GM18861 (cell line): Measurements from ENCODE around the gene RSF1.

Experiments used
- ATAC-seq: cut with Tn5 transposase; IDR thresholded peaks from one replicate; pipeline ENCODE4 v1.9.1; 2021; ENCODE audit not compliant: unreplicated experiment

The RSF1 gene

DNA sequence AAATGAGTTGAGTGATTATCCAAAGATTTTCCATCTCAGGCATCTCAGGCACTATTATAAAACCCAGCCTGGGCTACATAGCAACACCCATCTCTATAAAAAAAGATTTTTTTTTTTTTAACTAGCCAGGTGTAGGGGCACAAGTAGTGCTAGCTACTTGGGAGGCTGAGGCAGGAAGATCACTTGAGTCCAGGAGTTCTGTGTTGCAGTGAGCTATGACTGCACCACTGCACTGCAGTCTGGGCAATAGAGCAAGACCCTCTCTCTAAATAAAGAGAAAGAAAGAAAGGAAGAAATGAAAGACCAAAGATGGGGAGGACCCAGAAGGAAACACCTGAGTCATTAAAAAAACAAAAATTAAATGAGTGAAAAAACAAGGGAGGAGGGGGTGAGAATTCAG is 14.1 kb downstream of the RSF1 start:
- ATAC-seq, result no peak

DNA sequence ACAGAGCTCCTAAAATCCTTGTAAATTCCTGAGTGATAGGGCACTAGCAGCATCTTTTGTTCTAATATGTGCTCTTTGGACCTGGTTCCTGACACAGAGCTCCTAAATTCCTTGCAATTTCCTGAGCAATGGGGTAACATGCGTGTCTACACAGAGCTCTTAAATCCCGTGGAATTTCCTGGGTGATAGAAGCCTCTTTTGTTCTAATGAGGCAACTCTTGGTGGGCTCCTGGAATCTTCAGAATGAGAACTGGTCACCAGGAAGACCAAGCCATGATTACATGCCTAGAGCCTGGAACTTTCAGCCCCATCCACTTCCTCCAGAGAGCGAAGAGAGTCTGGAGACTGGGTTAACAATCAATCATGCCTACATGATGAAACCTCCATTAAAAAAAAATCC is 19.0 kb downstream of the RSF1 start:
- no peak for ATAC-seq

DNA sequence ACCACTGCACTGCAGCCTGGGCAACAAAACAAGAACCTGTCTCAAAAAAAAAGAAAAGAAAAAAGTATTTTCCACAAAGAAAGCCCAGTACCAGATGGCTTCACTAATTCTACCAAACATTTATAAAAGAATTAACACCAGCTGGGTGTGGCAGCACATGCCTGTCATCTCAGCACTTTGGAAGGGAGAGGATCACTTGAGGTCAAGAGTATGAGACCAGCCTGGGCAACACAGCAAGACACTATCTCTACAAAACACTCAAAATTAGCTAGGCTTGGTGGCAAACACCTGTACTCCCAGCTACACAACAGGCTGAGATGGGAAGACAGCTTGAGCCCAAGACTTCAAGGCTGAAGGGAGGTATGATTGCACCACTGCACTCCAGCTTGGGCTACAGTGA is 20.1 kb downstream of the RSF1 start:
- no peak for ATAC-seq

DNA sequence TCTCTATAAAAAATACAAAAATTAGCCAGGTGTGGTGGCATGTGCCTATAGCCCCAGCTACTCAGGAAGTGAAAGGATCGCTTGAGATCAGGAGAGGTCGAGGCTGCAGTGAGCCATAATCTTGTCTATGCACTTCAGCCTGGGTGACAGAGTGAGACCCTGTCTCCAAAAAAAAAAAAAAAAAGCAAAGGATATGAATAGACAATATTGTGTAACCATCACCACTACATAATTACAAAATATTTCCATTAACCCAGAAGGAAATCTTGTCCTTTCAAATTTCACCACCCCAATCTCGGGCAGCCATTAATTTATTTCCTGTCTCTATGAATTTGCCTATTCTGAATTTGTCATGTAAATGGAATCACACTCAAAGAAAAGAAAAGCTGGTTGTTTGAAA is 21.2 kb downstream of the RSF1 start:
- no peak for ATAC-seq

DNA sequence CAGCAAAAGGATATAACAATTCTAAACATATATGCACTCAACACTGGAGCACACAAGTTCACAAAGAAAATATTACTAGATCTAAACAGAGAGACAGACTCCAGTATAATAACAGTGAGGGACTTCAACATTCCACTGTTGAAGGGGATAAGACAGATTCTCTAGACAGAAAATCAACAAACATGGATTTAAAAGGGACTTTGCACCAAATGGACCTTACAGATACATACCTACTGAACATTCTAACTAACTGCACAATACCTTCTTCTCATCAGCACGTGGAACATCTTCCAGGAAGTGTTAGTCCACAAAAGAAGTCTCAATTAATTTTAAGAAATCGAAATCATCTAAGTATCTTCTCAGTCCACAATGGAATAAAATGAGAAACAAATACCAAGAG is 26.6 kb downstream of the RSF1 start:
- ATAC-seq, result no peak

DNA sequence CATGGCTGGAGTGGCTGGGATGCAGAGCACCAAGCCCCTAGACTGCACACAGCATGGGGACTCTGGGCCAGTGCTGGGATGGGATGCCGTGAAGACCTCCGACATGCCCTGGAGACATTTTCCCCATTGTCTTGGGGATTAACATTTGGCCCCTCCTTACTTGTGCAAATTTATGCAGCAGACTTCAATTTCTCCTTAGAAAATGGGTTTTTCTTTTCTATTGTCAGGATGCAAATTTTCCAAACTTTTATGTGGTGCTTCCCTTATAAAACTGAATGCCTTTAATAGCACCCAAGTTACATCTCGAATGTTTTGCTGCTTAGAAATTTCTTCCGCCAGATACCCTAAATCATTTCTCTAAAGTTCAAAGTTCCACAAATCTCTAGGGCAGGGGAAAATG is 29.2 kb downstream of the RSF1 start:
- no peak for ATAC-seq

DNA sequence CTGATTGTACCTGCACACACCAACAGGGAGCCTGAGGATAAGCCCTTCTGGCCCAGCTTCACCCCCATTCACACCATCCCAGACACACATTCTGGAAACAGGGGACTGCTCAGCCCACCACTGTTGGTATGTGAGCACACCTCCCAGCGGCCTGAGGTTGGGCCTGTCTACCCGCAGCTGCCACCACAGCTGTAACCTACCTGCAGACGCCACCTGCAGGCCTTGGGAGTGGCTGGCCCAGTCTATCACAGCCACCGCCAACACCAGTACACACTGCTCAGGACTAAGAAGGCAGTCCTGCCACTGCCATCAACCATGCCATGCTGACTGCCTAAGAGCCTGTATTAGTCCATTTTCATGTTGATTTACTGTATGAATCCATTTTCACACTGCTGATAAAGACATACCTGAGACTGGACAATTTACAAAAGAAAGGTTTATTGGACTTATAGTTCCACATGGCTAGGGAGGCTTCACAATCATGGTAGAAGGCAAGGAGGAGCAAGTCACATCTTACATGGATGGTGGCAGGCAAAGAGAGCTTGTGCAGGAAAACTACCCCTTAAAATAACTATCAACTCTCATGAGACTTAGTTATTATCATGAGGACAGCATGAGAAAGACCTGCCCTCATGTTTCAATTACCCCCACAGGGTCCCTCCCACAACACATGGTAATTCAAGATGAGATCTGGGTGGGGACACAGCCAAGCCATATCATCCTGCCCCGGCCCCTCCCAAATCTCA is 30.6 kb downstream of the RSF1 start:
- no peak for ATAC-seq

DNA sequence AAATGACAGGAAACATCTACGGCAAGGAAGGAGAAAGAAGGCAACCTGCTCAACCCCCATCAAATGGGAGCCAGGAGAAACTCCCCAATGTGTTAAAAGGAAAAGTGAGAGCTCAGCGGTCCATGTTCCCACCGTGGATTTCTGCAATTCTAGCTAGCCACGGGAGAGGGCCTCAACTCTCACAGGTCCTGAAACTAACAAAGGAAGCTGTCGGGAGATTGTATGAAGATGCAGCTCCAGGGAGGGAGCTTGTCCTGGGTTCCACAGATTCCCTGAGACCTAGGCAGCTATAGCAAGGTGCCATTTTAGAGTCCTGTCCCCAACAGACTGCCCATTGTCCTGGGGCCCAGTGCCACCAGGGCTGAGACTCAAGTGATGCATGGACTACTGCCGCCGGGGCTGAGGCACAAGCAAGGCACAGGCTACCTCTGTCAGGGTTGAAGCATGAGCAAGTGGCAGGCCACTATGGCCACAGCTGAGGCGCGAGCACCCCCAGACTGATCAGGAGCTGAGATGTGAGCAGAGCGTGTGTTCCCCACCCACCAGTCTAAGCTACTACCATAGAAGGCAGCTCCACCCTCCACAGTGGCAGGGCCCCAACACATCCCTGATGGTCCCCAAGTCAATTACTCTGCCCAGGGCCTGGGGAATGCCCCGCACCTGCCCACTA is 31.3 kb downstream of the RSF1 start:
- ATAC-seq, result no peak

DNA sequence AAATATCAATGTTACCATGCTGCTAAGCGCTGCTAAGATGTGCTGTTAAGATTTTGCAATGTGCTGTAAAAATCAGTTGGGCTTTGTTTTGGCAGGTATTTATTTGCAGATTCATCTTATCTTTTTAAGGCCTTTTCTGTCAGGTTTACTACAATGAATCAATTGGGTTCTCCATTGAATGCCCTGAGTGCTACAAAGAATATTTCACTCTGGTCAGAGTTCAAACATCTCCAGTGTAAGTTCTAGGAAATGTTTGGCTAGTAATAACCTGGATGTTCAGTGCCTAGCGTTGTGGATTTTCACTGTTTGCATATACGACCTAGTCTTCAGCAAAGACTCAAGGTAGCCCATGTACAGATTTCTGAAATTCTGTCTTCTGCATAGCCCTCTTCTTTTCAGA is 36.0 kb downstream of the RSF1 start:
- ATAC-seq, result no peak

DNA sequence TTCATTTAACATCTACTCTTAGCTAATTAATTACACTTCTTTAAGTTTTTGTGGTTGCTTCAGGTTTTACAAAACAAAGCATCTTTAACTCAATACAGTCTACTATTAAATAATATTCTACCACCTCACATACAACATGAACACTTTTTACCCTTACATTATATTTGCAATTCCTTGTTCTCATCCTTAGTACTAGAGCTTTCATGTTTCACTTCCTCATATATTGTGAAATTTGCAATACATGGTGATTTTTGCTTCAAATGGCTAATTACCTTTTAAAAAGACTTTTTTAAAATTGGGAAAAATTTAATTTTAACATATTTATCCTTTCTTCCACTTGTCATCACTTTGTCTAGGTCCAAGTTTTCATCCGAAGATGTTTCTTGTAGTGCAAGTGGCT is 37.5 kb downstream of the RSF1 start:
- ATAC-seq, result no peak

DNA sequence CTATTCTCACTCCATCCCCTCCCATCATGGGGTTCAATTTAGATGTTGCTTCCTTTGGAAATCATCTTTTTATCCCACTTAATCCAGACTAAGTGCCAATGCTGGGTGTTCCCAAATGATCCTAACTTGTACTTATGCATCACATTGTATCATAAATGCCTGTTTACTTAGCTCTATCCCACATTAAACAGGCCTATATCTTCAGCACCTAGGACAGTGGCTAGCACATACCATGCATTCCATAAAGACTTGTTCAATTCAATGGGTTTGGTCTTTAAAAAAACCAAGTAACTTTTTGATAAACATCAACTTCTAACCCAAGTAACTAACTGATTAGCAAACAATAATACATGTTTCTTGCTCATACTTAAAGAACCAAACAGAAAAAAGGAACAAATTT is 40.6 kb downstream of the RSF1 start:
- no peak for ATAC-seq

DNA sequence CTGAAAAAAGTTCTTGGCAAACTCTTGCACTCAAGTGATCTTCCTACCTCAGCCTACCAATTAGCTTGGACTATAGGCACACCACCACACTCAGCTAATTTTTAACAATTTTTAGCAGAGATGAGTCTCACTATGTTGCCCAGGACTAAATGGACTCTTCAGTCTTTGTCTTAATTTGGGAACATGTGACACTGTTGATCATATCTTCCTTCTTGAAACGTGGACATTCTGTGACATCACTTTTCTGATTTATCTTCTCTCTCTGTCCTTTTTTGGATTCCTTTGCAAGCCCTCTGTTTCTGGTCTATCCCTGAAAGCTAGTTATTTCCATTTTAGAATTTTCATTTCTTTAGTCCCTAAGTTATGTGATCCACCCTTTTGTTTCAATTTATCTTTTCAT is 42.0 kb downstream of the RSF1 start:
- no peak for ATAC-seq

DNA sequence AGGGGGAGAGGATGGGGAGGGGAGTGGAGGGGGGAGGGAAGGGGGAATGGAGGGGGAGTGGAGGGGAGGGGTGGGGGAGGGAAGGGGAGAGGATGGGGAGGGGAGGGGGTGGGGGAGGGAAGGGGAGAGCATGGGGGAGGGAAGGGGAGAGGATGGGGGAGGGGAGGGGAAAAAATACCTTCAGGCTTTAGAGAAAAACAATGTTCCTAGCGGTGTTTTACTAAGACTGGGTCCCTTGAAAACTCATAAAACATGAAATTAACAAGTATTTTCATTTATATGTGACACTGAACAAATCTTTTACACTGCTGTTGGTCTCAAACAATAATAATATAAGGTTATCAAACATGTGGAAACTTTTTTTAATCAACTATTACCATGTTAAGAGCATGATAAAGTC is 42.4 kb downstream of the RSF1 start:
- ATAC-seq, result no peak

DNA sequence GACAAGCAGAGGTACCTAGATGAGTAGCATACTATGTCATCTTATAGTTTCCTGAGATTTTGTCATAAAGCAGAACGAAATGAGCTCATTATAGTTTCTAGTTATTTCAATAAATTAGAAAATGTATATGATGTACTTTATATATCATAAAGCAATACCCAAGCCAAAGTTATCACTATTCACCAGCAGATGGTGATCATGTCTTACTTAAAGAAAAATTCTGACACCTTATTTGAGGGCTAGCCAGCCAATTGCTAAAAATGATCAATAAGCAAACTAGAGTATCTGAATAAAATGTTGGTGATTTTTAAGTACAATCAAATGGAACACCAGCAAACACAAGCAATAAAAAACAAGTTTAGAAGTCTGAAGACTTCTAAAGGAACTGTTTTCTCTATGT is 44.1 kb downstream of the RSF1 start:
- ATAC-seq, result no peak

DNA sequence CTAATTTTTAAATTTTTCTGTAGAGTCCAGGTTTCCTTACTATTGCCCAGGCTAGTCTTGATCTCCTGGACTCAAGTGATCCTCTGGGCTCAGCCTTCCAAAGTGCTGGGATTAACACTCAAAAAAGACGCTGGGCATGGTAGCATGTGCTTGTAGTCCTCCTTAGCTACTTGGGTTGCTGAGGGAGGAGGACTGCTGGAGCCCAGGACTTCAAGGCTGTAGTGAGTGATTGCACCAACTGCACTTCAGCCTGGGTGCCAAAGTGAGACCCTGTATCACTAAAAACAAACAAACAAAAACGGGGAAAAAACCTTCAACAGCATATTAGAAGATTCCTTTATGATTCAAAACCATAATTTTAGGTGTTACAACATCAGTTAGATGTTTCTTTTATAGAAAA is 44.6 kb downstream of the RSF1 start:
- ATAC-seq, result no peak

DNA sequence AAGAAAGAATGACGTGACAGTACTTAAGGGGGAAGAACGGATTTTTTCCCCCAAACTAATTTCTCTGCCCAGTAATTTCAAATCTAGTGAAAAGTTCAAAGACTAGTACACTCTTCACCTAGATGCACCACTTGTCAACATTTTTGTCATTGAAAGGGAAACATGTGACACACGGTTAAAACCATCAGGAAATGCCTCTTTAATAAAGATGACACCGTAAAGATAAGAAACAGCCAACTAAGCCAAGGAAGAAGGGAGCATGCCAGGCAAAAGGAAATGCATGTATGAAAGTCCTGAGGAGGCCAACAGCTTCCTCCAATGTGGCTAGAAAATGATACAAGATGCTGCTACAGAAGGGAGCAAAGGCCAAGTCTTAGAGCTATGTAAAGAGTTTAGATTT is 49.4 kb downstream of the RSF1 start:
- ATAC-seq, result no peak

DNA sequence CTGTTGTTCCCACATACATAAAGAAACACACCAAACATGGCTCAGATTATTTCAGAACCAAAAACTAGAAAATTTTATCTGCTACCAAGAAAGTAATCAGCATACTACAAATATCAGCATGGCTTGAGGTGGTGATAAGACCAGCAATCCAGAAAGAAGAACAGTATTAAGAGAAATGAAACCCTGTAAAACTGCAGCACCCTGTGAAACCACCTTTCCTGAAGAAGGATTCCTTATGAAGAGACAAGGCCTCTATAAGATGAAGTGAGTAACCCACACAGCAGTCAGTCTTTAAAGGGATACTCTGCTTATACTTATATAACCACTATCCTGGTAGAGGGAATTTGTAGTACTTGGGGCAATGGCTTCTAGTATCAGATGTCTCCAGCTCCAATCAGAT is 49.9 kb downstream of the RSF1 start:
- ATAC-seq, result no peak

DNA sequence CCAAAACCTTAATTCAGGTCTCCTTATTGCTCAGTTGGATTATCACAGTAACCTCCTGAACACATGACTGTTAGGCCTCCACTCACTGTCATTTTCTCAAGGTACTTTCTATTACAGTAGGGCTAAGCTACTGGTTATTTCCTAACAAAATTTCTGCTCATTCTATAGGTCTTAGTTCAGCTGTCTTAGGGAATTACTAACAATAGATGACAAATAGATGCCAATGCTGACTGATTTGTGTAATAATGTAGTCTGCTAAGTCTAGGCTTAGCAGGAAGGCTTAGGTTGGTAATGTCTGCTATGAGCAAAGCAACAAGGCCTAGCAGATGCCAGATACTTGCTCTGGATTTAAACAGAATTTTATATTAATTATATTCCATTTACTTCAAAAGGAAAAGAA is 58.1 kb downstream of the RSF1 start:
- ATAC-seq, result no peak

DNA sequence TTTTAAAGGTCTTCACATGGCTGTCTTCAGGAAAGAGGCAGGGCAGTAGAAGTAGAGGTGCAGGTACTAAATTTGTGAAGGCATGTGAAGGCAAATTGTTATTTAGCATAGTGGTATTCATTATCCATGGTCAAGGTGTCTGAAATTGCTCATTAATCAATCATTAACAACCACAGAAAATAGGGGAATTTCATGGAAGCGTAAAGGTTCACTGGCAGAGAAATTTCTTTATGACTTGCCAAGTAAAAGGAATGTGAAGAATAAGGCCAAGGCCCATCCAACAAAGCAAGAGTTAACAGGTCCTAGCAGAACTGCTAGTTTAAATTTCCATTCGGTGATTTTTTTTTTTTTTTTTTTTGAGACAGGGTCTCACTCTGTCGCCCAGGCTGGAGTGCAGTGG is 59.0 kb downstream of the RSF1 start:
- ATAC-seq, result no peak

DNA sequence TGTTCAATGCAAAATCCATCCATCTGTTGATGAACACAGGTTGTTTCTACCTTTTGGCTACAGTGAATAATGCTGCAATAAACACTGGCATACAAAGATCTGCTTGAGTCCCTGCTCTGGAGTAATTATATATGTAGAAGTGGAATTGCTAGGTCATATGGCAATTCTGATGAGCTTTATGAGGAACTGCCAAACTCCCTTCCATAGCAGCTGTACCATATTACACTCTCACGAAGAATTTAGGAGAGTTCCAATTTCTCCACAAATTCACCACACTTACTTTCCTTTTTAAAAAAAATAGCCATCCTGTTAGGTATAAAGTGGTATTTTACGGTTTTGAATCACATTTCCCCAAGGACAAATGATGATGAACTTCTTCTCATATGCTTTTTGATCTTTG is 62.2 kb downstream of the RSF1 start:
- ATAC-seq, result no peak

DNA sequence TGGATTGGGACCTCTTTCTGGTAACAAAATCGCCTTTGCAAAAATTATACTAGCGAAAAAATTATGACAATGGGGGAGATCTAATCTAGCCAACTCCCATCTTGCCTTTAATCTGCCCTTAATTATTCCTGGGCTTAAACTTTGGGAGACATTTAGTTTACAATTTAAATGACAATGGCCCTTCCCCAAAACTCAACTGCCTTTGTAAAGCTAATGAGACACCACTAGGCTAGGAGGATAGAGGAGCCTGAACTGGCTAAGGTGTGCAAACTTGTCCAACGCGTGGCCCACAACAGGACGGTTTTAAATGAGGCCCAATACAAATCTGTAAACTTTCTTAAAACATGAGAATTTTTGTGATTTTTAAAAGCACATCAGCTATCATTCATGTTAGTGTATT is 67.3 kb downstream of the RSF1 start:
- no peak for ATAC-seq

DNA sequence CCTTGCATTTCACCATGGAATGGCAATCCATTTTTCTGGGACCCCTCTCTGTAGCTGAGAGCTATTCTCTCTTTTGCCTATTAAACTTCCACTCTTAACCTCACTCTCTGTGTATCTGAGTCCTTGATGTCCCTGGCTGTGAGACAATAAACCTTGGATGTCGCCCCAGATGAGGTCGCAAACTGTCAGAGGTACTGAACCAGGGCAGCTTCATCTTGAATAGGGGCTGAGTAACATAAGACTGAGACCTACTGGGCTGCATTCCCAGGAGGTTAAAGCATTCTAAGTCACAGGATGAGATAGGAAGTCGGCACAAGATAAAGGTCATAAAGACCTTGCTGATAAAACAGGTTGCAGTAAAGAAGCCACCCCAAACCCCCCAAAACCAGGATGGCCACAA is 68.0 kb downstream of the RSF1 start:
- no peak for ATAC-seq
